Ishikawa (cell line): ENCODE measurements around the gene JAG2.

ENCODE experiments used
- CEBPB ChIP-seq: IDR thresholded peaks from 2 replicates; pipeline ENCODE4 v1.6.1; 2012
- CREB1 ChIP-seq: IDR thresholded peaks from 2 replicates; pipeline ENCODE4 v1.6.1; 2012; ENCODE audit warnings: low read depth
- EGR1 ChIP-seq: IDR thresholded peaks from 2 replicates; pipeline ENCODE4 v1.6.1; 2012
- EP300 ChIP-seq: IDR thresholded peaks from 2 replicates; pipeline ENCODE4 v1.6.1; 2012; ENCODE audit warnings: borderline replicate concordance
- FOXM1 ChIP-seq: IDR thresholded peaks from 2 replicates; pipeline ENCODE4 v1.6.1; 2012; ENCODE audit warnings: low read depth, borderline replicate concordance
- MAX ChIP-seq: IDR thresholded peaks from 2 replicates; pipeline ENCODE4 v1.6.1; 2012
- NFIC ChIP-seq: IDR thresholded peaks from 2 replicates; pipeline ENCODE4 v1.6.1; 2012
- RAD21 ChIP-seq: IDR thresholded peaks from 2 replicates; pipeline ENCODE4 v1.6.1; 2012; ENCODE audit warnings: low read depth
- REST ChIP-seq: IDR thresholded peaks from 2 replicates; pipeline ENCODE4 v1.6.1; 2012; ENCODE audit warnings: low read depth, mild to moderate bottlenecking
- TAF1 ChIP-seq: IDR thresholded peaks from 2 replicates; pipeline ENCODE4 v1.6.1; 2012; ENCODE audit warnings: low read depth, mild to moderate bottlenecking
- TCF12 ChIP-seq: IDR thresholded peaks from 2 replicates; pipeline ENCODE4 v1.6.1; 2012; ENCODE audit warnings: low read depth
- TEAD4 ChIP-seq: IDR thresholded peaks from 2 replicates; pipeline ENCODE4 v1.6.1; 2012
- USF1 ChIP-seq: IDR thresholded peaks from 2 replicates; pipeline ENCODE4 v1.6.1; 2012
- YY1 ChIP-seq: IDR thresholded peaks from 2 replicates; pipeline ENCODE4 v1.6.1; 2012; ENCODE audit warnings: low read depth
- ZBTB7A ChIP-seq: IDR thresholded peaks from 2 replicates; pipeline ENCODE4 v1.6.1; 2012; ENCODE audit warnings: low read depth

The JAG2 gene

DNA sequence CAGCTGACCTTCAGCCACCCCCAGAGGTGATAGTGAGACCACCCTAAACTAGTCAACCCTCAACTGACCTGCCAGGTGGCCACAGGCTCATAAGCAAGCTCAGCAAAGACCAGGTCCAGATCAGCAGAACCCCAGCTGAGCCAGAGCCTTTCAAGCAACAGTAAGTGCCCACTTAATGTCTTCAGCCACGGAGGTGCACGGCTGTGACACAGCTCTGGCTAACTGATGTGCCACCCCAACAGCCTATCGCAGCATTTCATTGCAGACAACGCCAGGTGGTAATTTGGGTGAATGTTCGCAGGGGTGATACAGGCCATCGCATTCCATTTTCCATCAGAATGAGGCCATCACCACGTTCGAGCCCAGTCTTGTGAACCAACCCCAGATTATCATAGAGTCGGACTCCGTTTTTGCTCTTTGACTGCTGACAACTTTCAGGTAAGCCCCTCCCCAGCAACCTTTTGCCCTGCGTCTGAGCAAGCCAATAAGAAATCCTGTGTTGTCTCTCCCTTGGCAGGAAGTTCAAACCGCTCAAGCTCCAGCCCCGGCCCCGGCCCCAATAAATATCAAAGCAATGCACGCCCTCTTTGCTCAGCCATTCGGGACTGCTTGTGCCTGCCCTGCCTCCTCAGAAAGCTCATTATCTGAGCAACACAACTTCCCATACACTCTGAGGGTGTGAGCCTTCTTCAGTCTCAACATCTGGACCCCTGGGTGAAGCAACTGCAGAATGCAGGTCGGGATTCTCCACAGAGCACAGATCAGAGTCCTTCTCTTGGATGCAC lies 44.4 kb downstream of the JAG2 start:
- TF ChIP-seq CEBPB (no peak), TEAD4 (no peak), NFIC (no peak), CREB1 (no peak), RAD21 (no peak), REST (no peak), FOXM1 (no peak)

DNA sequence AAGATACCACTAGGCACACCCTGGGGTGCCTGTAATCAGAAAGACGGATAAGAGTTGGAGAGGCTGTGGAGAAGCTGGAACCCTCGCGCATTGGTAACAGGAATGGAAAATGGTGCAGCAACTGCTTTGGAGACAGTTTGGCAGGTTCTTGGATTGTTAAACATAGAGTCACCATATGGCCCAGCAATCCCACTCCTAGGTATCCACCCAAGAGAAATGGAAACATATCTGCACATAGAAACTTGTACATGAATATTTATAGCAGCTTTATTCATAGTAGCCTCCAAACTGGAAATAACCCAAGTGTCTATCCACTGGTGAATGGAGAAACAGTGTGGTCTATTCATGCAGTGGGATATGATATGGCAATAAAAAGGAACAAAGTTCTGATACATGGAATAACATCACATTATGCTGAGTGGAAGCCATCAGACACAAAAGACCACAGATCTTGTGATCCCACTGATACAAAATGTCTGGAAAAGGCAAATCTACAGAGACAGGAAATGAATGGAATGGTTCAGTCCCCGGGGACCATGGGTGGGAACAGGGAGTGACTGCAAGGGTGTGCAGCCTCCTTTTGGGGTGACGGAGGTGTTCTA lies 45.4 kb downstream of the JAG2 start:
- TF ChIP-seq RAD21 (no peak), TCF12 (no peak), USF1 (no peak), YY1 (no peak), ZBTB7A (no peak), EGR1 (no peak), CREB1 (no peak), TEAD4 (no peak), MAX (no peak), FOXM1 (no peak), TAF1 (no peak), EP300 (no peak), REST (no peak), NFIC (no peak), CEBPB (no peak)

DNA sequence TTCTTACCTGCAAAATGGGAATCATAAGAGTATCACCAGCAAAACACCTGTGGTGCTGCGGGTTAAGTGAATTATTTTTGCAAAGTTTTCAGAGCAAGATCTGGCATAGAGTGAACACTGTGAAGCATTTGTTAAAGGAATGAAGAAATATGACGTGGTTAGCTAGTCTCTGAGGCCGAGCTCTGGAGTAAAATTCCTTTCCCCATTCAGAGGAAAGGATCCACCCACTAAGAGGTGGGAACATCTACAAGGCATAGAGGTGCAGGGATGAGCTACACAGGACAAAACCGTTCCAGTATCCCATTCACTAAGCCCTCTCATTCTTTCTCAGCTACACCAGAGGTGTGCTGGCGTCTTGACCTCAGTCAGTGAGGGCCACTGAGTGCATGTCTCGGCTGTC lies 48.5 kb downstream of the JAG2 start:
- TF ChIP-seq EGR1 (no peak), TCF12 (no peak), ZBTB7A (no peak), TEAD4 (no peak), TAF1 (no peak), REST (no peak), FOXM1 (no peak), USF1 (no peak), YY1 (no peak), CEBPB (no peak), NFIC (no peak), RAD21 (no peak)

DNA sequence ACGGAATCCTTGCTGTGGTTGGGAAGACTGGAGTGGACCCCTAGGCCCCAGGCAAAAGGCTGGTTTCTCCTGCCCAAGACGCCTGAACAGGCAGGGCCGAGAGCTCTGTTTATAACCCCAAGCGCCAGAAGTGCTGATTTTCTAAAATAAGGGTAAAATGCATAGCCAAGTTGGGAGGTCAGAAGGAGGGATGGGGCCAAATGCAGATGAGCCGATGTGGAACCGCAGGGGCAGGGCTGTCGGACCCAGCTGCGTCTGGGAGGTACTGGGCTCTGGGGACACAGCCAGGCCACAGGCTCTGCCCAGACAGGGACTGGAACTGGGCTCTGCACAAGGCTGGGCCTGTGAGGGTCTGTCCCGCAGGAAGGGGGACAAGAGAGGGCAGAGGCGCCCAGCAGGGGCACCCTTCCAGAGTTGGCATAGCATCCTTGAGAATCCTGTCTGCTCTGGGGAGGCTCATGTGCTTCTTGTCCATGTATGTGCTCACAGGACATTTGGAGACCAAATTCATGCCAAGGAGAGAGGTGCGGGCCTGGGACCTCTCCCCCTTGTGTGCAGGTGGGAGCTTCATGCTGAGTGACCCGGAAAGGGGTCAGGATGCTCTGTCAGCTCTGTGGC lies 49.1 kb downstream of the JAG2 start:
- TF ChIP-seq EP300 = no peak
- no peak for TF ChIP-seq TEAD4
- TF ChIP-seq EGR1 = no peak
- TF ChIP-seq REST = no peak
- no peak for TF ChIP-seq ZBTB7A
- TF ChIP-seq TCF12 = no peak
- TF ChIP-seq TAF1 = no peak
- no peak for TF ChIP-seq MAX
- no peak for TF ChIP-seq CREB1
- TF ChIP-seq USF1 = no peak
- TF ChIP-seq YY1 = no peak
- no peak for TF ChIP-seq RAD21
- no peak for TF ChIP-seq CEBPB
- no peak for TF ChIP-seq NFIC
- TF ChIP-seq FOXM1 = no peak
